SK-N-SH (cell line): ENCODE results near the gene MYOM1. TPM values are rescaled to one million over a fixed set of nuclear protein-coding genes. Genes with fewer than 3 reads are reported as not detected.
A peak's percentile ranks its signal among the peaks of the same experiment; 100 is the strongest.

Experiments
- CTCF ChIA-PET: fragments of 300-600, 350-600 bp; formaldehyde crosslinking; extraction: SDS; loops from one replicate; lab custom pipeline; 2021; lab: Yijun Ruan, JAX
- POLR2A ChIA-PET: fragments of 350-600 bp; sonication (Branson Sonifier 250); formaldehyde crosslinking; extraction: SDS; loops from one replicate; lab custom pipeline; 2020; ENCODE audit warnings: antibody characterized with exemption, inconsistent platforms; lab: Yijun Ruan, JAX
- DNase-seq: peaks from one replicate; pipeline ENCODE4 v3.0.0; 2012
- H2AFZ ChIP-seq: fragments of 200-600 bp; sonication (generic); 2 replicates; pipeline ENCODE4 v1.8.1; 2016; ENCODE audit warnings: antibody characterized with exemption, mild to moderate bottlenecking, low read depth
- H3F3A ChIP-seq: fragments of 200-600 bp; sonication (generic); replicated peaks from 2 replicates; pipeline ENCODE3; 2016; ENCODE audit warnings: antibody characterized with exemption, mild to moderate bottlenecking; ENCODE audit not compliant: insufficient read depth
- H3K27ac ChIP-seq, 2 experiments: fragments of 200-500 bp in 1 of 2; fragments of 200-600 bp in 1 of 2; sonication (Bioruptor generic) in 1 of 2; sonication (generic), shearing (Covaris generic) in 1 of 2; 2 replicates each; pipeline versions ENCODE4 v1.5.1 to v1.6.1; 2014 to 2016; ENCODE audit warnings: low read depth in 2 of 2, inconsistent platforms in 1 of 2, low read length in 1 of 2, mild to moderate bottlenecking in 1 of 2, mixed read lengths in 1 of 2
- H3K27me3 ChIP-seq: fragments of 200-600 bp; sonication (generic), shearing (Covaris generic); 2 replicates; pipeline ENCODE4 v1.6.1; 2016; ENCODE audit warnings: mixed run types; ENCODE audit not compliant: insufficient read depth
- H3K36me3 ChIP-seq, 2 experiments: fragments of 200-500 bp in 1 of 2; fragments of 200-600 bp in 1 of 2; sonication (Bioruptor generic) in 1 of 2; sonication (generic) in 1 of 2; replicated peaks in 1 of 2; 2 replicates each; pipeline versions ENCODE3 to v1.5.1; 2014 to 2016; ENCODE audit warnings: low read length in 1 of 2, mild to moderate bottlenecking in 1 of 2; ENCODE audit not compliant: insufficient read depth in 2 of 2, control insufficient read depth in 1 of 2
- H3K4me1 ChIP-seq, 2 experiments: fragments of 200-500 bp in 1 of 2; fragments of 200-600 bp in 1 of 2; sonication (Bioruptor generic) in 1 of 2; sonication (generic), shearing (Covaris generic) in 1 of 2; 2 replicates each; pipeline versions ENCODE4 v1.5.1 to v1.6.1; 2014 to 2016; ENCODE audit warnings: low read depth in 1 of 2, low read length in 1 of 2, mixed run types in 1 of 2; ENCODE audit not compliant: insufficient read depth in 2 of 2, control insufficient read depth in 1 of 2
- H3K4me2 ChIP-seq: fragments of 200-600 bp; sonication (generic), shearing (Covaris generic); 2 replicates; pipeline ENCODE4 v1.6.1; 2017; ENCODE audit warnings: mixed run types
- H3K4me3 ChIP-seq, 2 experiments: fragments of 200-500 bp in 1 of 2; fragments of 200-600 bp in 1 of 2; sonication (Bioruptor generic) in 1 of 2; sonication (generic), shearing (Covaris generic) in 1 of 2; 2 replicates each; pipeline versions ENCODE4 v1.5.1 to v1.8.1; 2014 to 2016; ENCODE audit warnings: low read depth in 2 of 2, inconsistent platforms in 1 of 2, low read length in 1 of 2, mild to moderate bottlenecking in 1 of 2, mixed read lengths in 1 of 2, moderate library complexity in 1 of 2
- H3K79me2 ChIP-seq: fragments of 200-600 bp; sonication (generic); 2 replicates; pipeline ENCODE4 v1.8.1; 2017; ENCODE audit warnings: mild to moderate bottlenecking; ENCODE audit not compliant: insufficient read depth
- H3K9ac ChIP-seq: fragments of 200-600 bp; sonication (generic); 2 replicates; pipeline ENCODE4 v1.6.1; 2017; ENCODE audit warnings: mixed run types
- H3K9me2 ChIP-seq: fragments of 200-600 bp; sonication (generic); 2 replicates; pipeline ENCODE4 v1.6.1; 2017; ENCODE audit warnings: mixed run types
- H3K9me3 ChIP-seq: fragments of 200-600 bp; sonication (generic); 2 replicates; pipeline ENCODE4 v1.6.1; 2017; ENCODE audit warnings: mixed run types, mild to moderate bottlenecking, moderate library complexity
- H4K20me1 ChIP-seq: fragments of 200-600 bp; sonication (generic); 2 replicates; pipeline ENCODE4 v1.6.1; 2017; ENCODE audit warnings: mild to moderate bottlenecking, mixed run types; ENCODE audit not compliant: insufficient read depth
- CHD2 ChIP-seq: fragments of 150-350 bp; IDR thresholded peaks from 2 replicates; pipeline ENCODE4 v1.6.1; 2018; ENCODE audit warnings: low read length; ENCODE audit not compliant: partially characterized antibody
- CTCF ChIP-seq: fragments of 200-600 bp; sonication (generic); IDR thresholded peaks from 2 replicates; pipeline ENCODE4 v1.6.1; 2017; ENCODE audit warnings: antibody characterized with exemption, mild to moderate bottlenecking, moderate library complexity
- FOSL2 ChIP-seq: IDR thresholded peaks from 2 replicates; pipeline ENCODE4 v1.4.0; 2012; ENCODE audit warnings: low read depth, mild to moderate bottlenecking, moderate library complexity, borderline replicate concordance
- FOXJ3 ChIP-seq: sonication (generic); formaldehyde crosslinking; IDR thresholded peaks from 2 replicates; pipeline ENCODE4 v1.5.1; 2020; ENCODE audit warnings: mild to moderate bottlenecking, missing genetic modification reagents
- GABPA ChIP-seq: IDR thresholded peaks from 2 replicates; pipeline ENCODE4 v1.4.0; 2012; ENCODE audit warnings: low read depth, mild to moderate bottlenecking
- GATA2 ChIP-seq: sonication (generic); formaldehyde crosslinking; IDR thresholded peaks from 2 replicates; pipeline ENCODE4 v1.5.0; 2020; ENCODE audit warnings: mild to moderate bottlenecking, missing genetic modification reagents
- JUND ChIP-seq: IDR thresholded peaks from 2 replicates; pipeline ENCODE4 v1.4.0; 2012
- MXI1 ChIP-seq: IDR thresholded peaks from 2 replicates; pipeline ENCODE4 v1.6.1; 2012; ENCODE audit warnings: mild to moderate bottlenecking, low read depth, low read length, improper control_type of control experiment
- NFIC ChIP-seq: IDR thresholded peaks from 2 replicates; pipeline ENCODE4 v1.4.0; 2012; ENCODE audit warnings: borderline replicate concordance
- PBX3 ChIP-seq: IDR thresholded peaks from 2 replicates; pipeline ENCODE4; 2012
- REST ChIP-seq: IDR thresholded peaks from 2 replicates; pipeline ENCODE4 v1.6.1; 2012; ENCODE audit warnings: mild to moderate bottlenecking, low read depth, low read length, moderate library complexity
- SIN3A ChIP-seq: IDR thresholded peaks from 2 replicates; pipeline ENCODE4 v1.6.1; 2012; ENCODE audit warnings: low read depth, mild to moderate bottlenecking, low read length, moderate library complexity, borderline replicate concordance
- TCF12 ChIP-seq: IDR thresholded peaks from 2 replicates; pipeline ENCODE4 v1.4.0; 2012
- TEAD4 ChIP-seq: IDR thresholded peaks from 2 replicates; pipeline ENCODE4 v1.4.0; 2012; ENCODE audit warnings: mild to moderate bottlenecking, borderline replicate concordance; ENCODE audit not compliant: insufficient read depth
- USF1 ChIP-seq: IDR thresholded peaks from 2 replicates; pipeline ENCODE4 v1.4.0; 2012; ENCODE audit warnings: low read depth, borderline replicate concordance
- USF2 ChIP-seq: fragments of 150-350 bp; IDR thresholded peaks from 2 replicates; pipeline ENCODE4 v1.6.1; 2017; ENCODE audit warnings: antibody characterized with exemption, low read length, low read depth, borderline replicate concordance
- YY1 ChIP-seq: IDR thresholded peaks from 2 replicates; pipeline ENCODE4 v1.4.0; 2012; ENCODE audit warnings: low read depth, mild to moderate bottlenecking
- ZBTB33 ChIP-seq: IDR thresholded peaks from 2 replicates; pipeline ENCODE4 v1.4.0; 2012; ENCODE audit warnings: low read depth, borderline replicate concordance
- WGBS: methylation state at CpG from one replicate; pipeline ENCODE4 v1.1.6; 2017; ENCODE audit warnings: low lambda C conversion rate; 5-methylcytosine and 5-hydroxymethylcytosine counted together
- polyA plus RNA-seq, 3 experiments: library from polyadenylated mRNA; depleted of rRNA; stranded (reverse); fragments of >200 nt; gene quantifications; 2 replicates each; pipeline ENCODE4 v1.2.3, GENCODE V29; 2012

Gene MYOM1
- polyA plus RNA-seq, 1 of the 3 experiments (the other 2 are of a cell fraction), result 0.07 TPM

GRCh38 chr18:3104190-3105054 lies 115.3 kb downstream of the MYOM1 start:
- ChIA-PET POLR2A (no interaction called here), CTCF (interaction anchor here (1.8 kb wide), 1 partner anchor 42 kb away, joined by 7 read pairs; no protein-coding TSS in a partner anchor)
- Histone ChIP-seq H3K79me2 (no peaks in the 10 kb centered on the region), H4K20me1 (no peaks in the 10 kb centered on the region), H3K4me1 (peaks cover 3 to 12% of the 10 kb centered on the region in 2 experiments; a peak in 3 of 4 replicates), H3K4me3 (no peak overlapping the region), H3K9me3 (no peaks in the 10 kb centered on the region), H3K27me3 (no peaks in the 10 kb centered on the region), H3F3A (no peaks in the 10 kb centered on the region), H3K4me2 (no peak overlapping the region), H3K36me3 (no peaks in the 10 kb centered on the region), H3K9ac (no peak overlapping the region), H3K9me2 (no peaks in the 10 kb centered on the region), H3K27ac (no peak overlapping the region; a peak in 1 of 4 replicates), H2AFZ (no peak overlapping the region)
- TF ChIP-seq JUND (peak; percentile 30; the same call in 1 of the 2 replicates), GABPA (no peak), CTCF (no peak), PBX3 (peak; percentile 18; the same call in 1 of the 2 replicates), SIN3A (no peak), NFIC (no peak), USF1 (no peak), CHD2 (no peak), FOSL2 (peak; percentile 45; the same call in 1 of the 2 replicates), TCF12 (no peak), FOXJ3 (CRISPR knock-in tag) (no peak), MXI1 (no peak), ZBTB33 (no peak), USF2 (no peak), YY1 (no peak), GATA2 (CRISPR knock-in tag) (no peak), TEAD4 (no peak), REST (no peak)
- 83% methylated on average over 6 of the region's 6 CpGs for WGBS
- DNase-seq, result no peak
